DMS79 (cell line): Measurements from ENCODE around the gene MT1X.
"Not testable (repeated sequence)": the region's sequence is repeated elsewhere in the genome, so short reads cannot be mapped to it uniquely, and the experiment has no call there.

Experiments
- DNase-seq: peaks from one replicate; lab custom pipeline; 2025; lab: John Stamatoyannopoulos, UW

The MT1X gene

GRCh38 chr16:56711862-56712261, 29.6 kb downstream of the MT1X start:
- DNase-seq: no peak

DNA sequence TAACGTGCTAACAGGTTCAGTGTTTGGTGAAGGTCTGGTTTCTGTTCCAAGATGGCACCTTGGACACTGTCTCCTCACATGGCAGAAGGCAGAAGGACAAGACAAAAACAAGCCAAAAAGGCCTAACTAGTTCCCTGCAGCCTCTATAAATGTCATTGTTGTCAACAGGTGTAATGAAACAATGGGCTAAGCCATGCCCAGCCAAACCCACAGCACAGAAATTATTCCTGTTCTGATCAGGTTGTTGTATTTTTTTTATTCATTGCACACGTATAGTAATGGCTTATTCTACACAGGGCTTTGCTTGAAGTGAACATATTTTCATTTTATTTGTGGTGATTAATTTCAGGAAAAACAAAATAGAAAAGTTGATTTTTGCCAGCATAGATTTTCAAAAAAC, 31.5 kb downstream of the MT1X start:
- DNase-seq: no peak

GRCh38 chr16:56715126-56715525, 32.9 kb downstream of the MT1X start:
- DNase-seq: no peak

- DNase-seq: no peak
Measured at GRCh38 chr16:56716761-56717160, 34.5 kb downstream of the MT1X start.

- DNase-seq: not testable (repeated sequence)
Measured at GRCh38 chr16:56717532-56717931, 35.3 kb downstream of the MT1X start.

GRCh38 chr16:56722200-56722842, 40.1 kb downstream of the MT1X start:
- no peak for DNase-seq

- DNase-seq: no peak
Measured at GRCh38 chr16:56724191-56724590, 41.9 kb downstream of the MT1X start.

GRCh38 chr16:56726283-56726682, 44.0 kb downstream of the MT1X start:
- no peak for DNase-seq

DNA sequence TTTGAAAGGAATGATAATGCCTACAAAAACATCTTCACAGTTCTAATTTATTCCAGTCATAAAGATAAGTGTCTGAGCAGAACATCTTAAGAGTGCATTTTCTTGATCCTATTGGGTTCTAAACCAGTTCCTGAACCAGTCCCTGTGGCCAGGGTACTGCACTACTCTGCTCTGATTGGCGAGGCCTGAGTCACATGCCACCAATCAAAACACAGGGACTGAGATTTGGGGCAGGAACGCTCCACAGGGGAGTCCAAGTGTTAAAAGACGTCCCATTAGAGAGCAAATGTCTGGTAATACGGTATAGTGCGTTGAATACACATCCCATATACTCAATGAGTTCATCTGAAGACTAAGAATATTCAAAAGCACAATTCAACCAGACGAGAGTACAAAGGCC, 44.7 kb downstream of the MT1X start:
- DNase-seq: no peak

- no peak for DNase-seq
Measured at GRCh38 chr16:56728027-56728426, 45.8 kb downstream of the MT1X start.

GRCh38 chr16:56728980-56729734, 46.9 kb downstream of the MT1X start:
- no peak for DNase-seq

DNA sequence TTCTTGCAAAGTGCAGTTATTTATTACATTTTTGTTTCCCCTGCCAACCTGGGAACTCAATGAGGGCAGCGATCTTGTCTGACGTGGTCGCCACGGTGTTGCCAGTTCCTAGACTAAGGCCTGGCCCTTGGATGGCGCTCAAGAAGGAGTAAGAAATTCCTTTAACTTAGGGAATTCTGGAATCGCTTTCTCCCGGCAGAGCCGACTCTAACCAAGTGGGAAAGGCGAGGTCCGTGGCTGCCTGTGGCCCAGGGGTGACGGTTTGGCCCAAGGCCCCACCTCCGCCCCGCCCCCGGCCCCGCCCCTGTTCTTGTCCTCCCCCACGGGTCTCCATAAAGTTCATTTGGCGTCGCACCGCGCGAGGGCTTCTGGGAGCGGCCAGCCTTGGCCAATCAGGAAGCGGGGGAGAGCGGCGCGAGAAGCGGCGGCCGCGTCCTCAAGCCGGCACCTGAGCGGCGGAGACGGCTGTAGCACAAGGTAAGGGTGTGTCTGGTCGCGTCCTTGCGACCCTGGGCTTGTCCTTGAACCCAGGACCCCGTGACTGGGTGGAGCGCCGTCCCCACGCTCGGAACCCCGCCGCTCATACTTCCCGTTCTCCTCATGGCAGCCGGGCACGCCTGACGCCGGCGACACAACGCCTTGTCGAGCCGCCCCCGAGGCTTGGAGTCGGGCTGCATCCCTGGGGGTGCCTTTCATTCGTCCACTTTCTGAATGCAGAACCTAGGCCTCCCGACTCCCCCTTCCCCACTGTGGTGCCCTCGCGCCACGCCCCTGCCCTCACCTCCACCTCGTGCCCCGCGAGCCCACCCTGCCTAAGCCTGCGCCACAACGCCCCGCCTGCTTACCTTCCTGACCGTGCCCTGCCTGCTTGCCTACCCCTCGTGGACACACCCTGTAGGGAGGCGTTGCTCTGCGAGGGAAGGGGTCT, 47.7 kb downstream of the MT1X start, which contains the start of gene NUP93:
Gene NUP93, plus strand, starts transcription at position 395 of the 928 bp plus-strand sequence. CDS start 18,119 bp downstream, outside the sequence.
- peak; percentile 63 for DNase-seq

DNA sequence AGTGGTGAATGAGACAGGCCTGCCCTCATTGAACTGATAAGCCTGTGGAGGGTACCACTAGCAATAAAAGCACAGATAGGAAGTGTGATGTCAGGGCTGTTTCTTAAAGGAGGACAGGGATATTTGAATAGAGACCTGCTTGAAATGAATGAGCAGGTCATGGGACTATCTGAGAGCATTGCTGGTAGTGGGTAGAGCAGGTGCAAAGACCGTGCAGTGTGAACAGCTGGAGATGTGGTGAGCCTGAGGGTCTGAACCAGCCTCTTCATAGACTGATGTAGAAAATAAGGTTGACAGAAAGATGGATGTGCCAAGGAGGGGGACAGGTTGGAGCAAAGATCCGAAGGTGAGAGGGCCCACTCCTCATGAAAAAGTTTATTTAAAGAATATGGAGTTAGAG, 50.1 kb downstream of the MT1X start:
- DNase-seq: no peak

DNA sequence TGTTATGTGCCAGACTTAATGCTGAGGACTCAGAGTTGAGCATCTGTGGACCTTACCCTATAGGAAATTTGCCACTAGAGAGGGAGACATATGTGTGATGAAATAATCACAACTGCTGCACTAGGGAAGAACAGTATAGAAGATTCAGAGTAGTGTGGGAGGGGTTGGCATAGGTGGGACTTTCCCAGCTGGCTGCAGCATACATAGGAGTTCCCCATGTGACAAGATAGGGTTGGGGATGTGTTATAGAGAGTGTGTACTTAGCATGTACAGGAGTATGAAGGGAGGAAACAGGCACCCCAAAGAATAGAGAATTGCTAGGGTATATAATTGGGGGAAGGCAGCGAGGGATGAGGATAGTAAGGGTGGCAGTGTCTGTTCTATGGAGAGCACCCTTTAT, 50.6 kb downstream of the MT1X start:
- no peak for DNase-seq
